RKO (cell line): ENCODE measurements around the gene ECT2.
"Not testable (repeated sequence)": the region's sequence is repeated elsewhere in the genome, so short reads cannot be mapped to it uniquely, and the experiment has no call there.

Experiments used
- DNase-seq: peaks from one replicate; pipeline ENCODE4 v3.0.0-alpha.2; 2016; ENCODE audit warnings: low spot score

The ECT2 gene

DNA sequence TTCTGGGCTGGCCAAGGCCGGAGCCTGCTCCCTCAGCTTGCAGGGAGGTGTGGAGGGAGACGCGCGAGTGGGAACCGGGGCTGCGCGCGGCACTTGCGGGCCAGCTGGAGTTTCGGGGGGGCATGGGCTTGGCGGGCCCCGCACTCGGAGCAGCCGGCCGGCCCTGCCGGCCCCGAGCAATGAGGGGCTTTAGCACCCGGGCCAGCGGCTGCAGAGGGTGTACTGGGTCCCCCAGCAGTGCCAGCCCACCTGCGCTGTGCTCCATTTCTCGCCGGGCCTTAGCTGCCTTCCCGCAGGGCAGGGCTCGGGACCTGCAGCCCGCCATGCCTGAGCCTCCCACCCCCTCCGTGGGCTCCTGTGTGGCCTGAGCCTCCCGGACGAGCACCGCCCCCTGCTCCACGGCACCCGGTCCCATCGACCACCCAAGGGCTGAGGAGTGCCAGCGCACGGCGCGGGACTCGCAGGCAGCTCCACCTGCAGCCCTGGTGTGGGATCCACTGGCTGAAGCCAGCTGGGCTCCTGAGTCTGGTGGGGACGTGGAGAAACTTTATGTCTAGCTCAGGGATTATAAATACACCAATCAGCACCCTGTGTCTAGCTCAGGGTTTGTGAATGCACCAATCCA, 116.3 kb downstream of the ECT2 start:
- DNase-seq: not testable (repeated sequence)

DNA sequence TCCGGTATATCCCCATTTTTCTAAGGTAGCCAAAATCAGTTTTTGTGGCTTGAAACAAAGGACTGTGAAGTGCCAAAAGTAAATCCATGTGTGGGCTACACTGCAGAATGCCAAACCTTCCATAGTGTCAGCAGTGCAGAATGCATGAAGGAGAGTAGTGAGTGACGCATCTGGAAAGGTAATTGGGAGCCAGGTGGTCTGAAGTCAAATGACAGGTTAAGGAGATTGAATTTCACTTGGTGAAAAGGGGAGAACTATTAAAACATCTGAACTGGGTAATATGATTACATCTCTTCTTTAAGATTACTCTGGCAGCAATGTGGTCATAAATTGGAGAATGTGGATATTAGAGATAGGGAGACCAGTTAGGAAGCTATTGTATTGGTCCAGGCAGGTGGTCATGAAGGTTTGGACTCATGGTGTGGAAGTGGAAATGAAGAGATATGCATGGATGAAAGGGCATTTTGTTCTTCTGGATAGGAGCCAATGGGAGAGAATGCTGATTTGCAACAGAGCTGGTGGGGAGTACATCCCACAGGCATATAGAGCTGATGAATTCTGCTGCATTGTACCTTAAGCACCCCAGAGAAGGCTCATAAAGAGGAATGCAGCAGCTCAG, 118.2 kb downstream of the ECT2 start:
- no peak for DNase-seq

DNA sequence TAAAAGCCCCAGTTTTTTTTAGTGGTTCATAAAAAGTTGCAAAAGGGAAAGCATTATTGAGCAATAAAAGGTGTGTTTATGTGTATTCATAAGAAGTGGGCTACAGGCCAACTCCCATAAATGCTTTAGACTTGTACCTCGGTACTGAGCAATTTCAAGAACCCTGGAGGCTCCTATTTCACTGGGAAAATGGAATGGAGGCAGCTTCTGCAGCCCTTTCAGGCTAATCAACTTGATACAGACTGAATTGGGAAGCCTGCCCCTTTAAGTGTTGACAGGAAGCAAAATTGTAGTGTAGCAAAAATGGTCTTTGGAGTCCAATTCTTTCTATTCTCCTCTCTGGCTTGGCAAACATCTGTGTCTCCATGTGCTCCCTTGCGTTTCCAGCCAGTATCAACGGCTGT, 118.8 kb downstream of the ECT2 start:
- no peak for DNase-seq

DNA sequence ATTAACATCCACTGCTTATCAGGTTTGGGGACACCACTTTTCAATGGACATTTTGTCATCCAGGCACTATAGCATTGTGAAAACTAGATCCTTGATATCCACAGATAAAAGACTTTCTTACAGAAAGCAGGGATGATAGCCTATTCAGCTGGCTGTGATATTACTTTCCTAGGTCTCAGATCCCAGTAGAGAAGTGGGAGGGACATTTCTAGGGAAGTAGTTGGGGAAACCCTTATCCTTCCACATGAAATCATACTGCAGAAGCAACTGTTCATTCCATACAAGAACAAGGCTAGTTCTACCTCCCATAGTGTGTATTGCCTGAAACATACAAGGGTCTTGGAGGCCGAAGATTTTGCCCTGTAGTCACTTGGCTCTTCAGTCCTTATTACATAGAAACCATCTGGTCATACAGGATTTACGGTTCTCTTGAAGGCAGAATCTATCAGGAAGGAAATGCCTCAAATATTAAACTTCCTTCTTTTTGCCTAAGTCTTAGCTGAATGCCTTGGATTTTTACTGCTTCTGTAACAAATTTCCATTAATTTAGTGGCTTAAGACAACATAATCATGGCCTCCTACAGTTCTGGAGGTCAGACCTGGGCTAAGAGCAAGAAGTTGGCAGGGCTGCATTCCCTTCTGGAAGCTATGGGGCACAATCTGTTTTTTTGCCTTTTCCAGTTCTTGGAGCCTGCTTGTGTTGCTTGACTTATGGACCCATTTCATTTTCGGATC, 119.4 kb downstream of the ECT2 start:
- DNase-seq: no peak
